Hepatic stellate cell (primary cell): ENCODE data around the gene KLF12.

Experiments used
- DNase-seq: peaks from one replicate; pipeline ENCODE4 v3.0.0; 2011; ENCODE audit warnings: low spot score

The KLF12 gene

DNA sequence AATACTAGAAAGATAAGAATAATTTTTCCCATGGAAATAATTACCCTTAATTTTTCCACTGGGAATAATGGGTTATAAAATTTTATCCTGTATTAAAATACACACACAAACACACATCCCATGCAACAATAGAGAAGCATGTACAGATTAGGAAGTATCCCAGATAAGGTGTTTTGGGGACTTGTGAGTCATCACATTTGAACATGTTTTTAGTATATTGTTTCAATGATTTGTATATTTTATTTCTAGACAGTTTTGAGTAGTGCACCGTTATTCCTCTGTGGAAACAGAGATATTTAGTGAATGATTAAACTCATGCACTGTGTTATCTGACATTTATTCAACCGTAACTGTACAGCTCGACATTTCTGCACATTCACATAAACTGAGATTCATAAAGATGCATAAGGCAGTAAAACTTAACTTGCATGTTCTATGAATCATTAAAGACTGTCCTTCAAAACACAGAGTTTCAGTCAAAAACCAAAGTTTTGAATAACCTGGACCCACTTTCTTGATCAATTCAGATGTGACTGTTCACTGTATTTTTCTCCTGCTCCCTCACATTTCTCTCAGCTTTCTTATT, 30.1 kb downstream of the KLF12 start:
- no peak for DNase-seq

DNA sequence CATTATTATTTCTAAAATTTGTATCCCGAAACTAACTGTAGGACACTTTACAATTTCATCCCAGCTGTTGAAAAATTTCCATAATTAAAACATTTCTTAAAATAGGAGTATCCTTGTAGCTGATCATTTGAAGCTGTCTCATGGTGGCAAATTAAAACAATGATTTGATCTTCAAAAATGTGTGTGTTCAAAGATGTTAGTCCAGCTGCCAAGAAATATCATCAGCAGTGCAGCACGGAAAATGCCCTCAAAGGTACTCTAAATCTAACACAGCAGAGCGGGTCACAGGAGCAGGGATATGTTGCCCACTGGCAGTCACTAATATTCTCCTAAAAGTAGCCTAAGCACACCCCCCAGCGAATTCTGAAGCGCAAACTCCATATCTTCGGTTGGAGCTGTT, 31.0 kb downstream of the KLF12 start:
- no peak for DNase-seq

DNA sequence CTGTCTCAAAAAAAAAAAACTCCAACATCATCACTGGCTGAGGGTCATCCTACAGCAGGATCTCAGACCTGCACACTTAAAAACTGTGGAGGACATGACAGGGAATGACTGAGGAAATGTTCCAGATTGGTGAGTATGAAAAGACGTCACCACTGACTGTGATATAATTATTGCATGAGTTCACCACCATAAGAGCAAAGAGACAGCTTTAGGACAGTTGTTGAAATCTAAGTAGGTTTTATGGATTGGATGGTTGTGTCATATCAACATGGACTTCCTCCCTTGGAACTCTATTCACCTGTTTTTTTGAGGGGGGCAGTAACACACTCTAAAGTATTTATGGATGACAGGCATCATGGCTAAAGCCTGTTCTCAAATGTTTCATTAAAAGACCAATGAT, 31.5 kb downstream of the KLF12 start:
- DNase-seq, result no peak

DNA sequence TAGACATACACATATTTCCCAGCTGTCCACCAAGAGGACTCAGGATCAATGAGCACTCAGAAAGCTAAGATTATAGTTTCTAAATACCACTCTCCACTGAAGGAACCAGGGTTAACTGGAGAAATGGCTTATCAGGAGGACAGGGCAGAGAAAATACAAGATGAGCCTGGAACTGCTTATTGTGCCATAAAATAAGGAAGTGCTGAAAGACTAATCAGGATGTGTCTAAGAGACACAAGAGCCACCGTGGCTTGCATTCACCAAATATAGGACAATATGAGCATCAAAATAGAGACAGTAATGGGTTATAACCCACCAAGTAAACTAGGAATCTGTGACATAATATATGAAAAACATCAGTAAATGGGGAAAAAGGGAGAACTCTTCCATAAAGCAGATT, 32.8 kb downstream of the KLF12 start:
- no peak for DNase-seq

- DNase-seq, result no peak
These were observed 36.1 kb downstream of the KLF12 start for GRCh38 chr13:74098077-74098476.

- no peak for DNase-seq
These were observed 37.1 kb downstream of the KLF12 start for GRCh38 chr13:74097116-74097515.

GRCh38 chr13:74093691-74094090, 40.5 kb downstream of the KLF12 start:
- DNase-seq, result no peak

GRCh38 chr13:74092711-74093110, 41.5 kb downstream of the KLF12 start:
- DNase-seq, result no peak

GRCh38 chr13:74090869-74091605, 43.2 kb downstream of the KLF12 start:
- DNase-seq, result no peak

- no peak for DNase-seq
These were observed 43.8 kb downstream of the KLF12 start for GRCh38 chr13:74090397-74090796.

DNA sequence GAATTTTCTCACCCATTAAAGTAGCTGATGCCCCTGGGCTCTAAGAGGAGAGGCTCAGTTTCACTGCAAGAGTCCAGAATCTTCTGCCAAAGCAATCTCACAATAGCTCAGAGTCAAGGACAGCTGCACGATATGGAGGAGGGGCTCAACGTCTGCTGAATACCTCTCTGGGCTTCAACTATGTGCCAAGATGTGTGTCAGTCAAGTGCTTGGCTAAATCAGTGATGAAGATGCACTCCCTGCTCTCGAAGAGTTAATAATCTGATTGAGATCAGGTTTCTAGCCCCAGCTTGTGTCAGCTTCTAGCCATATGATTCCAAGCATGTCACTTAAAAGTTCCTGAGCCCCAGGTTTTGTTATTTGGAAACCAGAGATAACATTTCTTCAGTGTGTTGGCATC, 46.8 kb downstream of the KLF12 start:
- no peak for DNase-seq
